HG02623 (cell line): Measurements from ENCODE around the gene SH3RF2.

ENCODE experiments used
- ATAC-seq: cut with Tn5 transposase; IDR thresholded peaks from one replicate; pipeline ENCODE4 v1.9.1; 2021; ENCODE audit warnings: moderate library complexity; ENCODE audit not compliant: unreplicated experiment

The SH3RF2 gene

GRCh38 chr5:145921211-145921610, 15.2 kb upstream of the SH3RF2 start:
- no peak for ATAC-seq

- ATAC-seq = no peak
Observed at GRCh38 chr5:145922059-145922458, 14.3 kb upstream of the SH3RF2 start.

- no peak for ATAC-seq
Observed at GRCh38 chr5:145923405-145923804, 13.0 kb upstream of the SH3RF2 start.

GRCh38 chr5:145924849-145925248, 11.5 kb upstream of the SH3RF2 start:
- ATAC-seq = no peak

GRCh38 chr5:145925353-145925752, 11.0 kb upstream of the SH3RF2 start:
- ATAC-seq = no peak

- no peak for ATAC-seq
Observed at GRCh38 chr5:145925803-145926202, 10.6 kb upstream of the SH3RF2 start.

GRCh38 chr5:145931718-145932117, 4.7 kb upstream of the SH3RF2 start:
- ATAC-seq = no peak

- ATAC-seq = no peak
Observed at GRCh38 chr5:145934276-145934675, 2.1 kb upstream of the SH3RF2 start.

- peak; percentile 47 for ATAC-seq
Observed at GRCh38 chr5:145937432-145938250, 1.3 kb downstream of the SH3RF2 start.

- ATAC-seq = no peak
Observed at GRCh38 chr5:145938776-145939539, 2.6 kb downstream of the SH3RF2 start.

GRCh38 chr5:145939540-145940065, 3.2 kb downstream of the SH3RF2 start:
- ATAC-seq = no peak

- no peak for ATAC-seq
Observed at GRCh38 chr5:145941096-145941447, 4.7 kb downstream of the SH3RF2 start.

GRCh38 chr5:145941448-145942130, 5.2 kb downstream of the SH3RF2 start:
- ATAC-seq = no peak

GRCh38 chr5:145942201-145942600, 5.8 kb downstream of the SH3RF2 start:
- no peak for ATAC-seq

- ATAC-seq = no peak
Observed at GRCh38 chr5:145942749-145943148, 6.4 kb downstream of the SH3RF2 start.

- ATAC-seq = no peak
Observed at GRCh38 chr5:145943674-145944121, 7.3 kb downstream of the SH3RF2 start.

- ATAC-seq = no peak
Observed at GRCh38 chr5:145944328-145944727, 8.0 kb downstream of the SH3RF2 start.

- no peak for ATAC-seq
Observed at GRCh38 chr5:145945620-145946111, 9.3 kb downstream of the SH3RF2 start.

GRCh38 chr5:145946112-145946861, 9.9 kb downstream of the SH3RF2 start:
- ATAC-seq = peak; percentile 88

- ATAC-seq = no peak
Observed at GRCh38 chr5:145947581-145947980, 11.2 kb downstream of the SH3RF2 start.
